Subcutaneous adipose tissue (tissue), 4 donors: Measurements from ENCODE around the gene SOHLH1. TPM values are rescaled to one million over a fixed set of nuclear protein-coding genes. Genes with fewer than 3 reads are reported as not detected.

Experiments used
- CTCF ChIP-seq: fragments of 450-650 bp; IDR thresholded peaks from one replicate; pipeline ENCODE4 v1.5.1; 2016; ENCODE audit warnings: low read depth, mild to moderate bottlenecking, control low read depth, antibody characterized with exemption, moderate library complexity
- total RNA-seq, 4 donors: library from RNA; depleted of rRNA; stranded (reverse); fragments of >200 nt; gene quantifications; one replicate each; pipeline ENCODE4 v1.1.0, GENCODE V29; 2016

SOHLH1 gene
- total RNA-seq, 4 donors from 2014 or later, result not detected

GRCh38 chr9:135736272-135736978 lies 37.1 kb upstream of the SOHLH1 start:
- TF ChIP-seq CTCF, result no peak

- TF ChIP-seq CTCF, result no peak
Measured at GRCh38 chr9:135734616-135735144, 35.4 kb upstream of the SOHLH1 start.

- TF ChIP-seq CTCF, result no peak
Measured at GRCh38 chr9:135732569-135733257, 33.4 kb upstream of the SOHLH1 start.

- no peak for TF ChIP-seq CTCF
Measured at GRCh38 chr9:135731454-135731853, 32.2 kb upstream of the SOHLH1 start.

- TF ChIP-seq CTCF, result no peak
Measured at GRCh38 chr9:135729480-135729879, 30.2 kb upstream of the SOHLH1 start.

- no peak for TF ChIP-seq CTCF
Measured at GRCh38 chr9:135728436-135729110, 29.3 kb upstream of the SOHLH1 start.

GRCh38 chr9:135727257-135727875 lies 28.1 kb upstream of the SOHLH1 start:
- TF ChIP-seq CTCF, result no peak
